Osteocyte (in vitro differentiated cells): Measurements from ENCODE around the gene KLHL2. TPM values are rescaled to one million over a fixed set of nuclear protein-coding genes. Genes with fewer than 3 reads are reported as not detected.
A peak's percentile ranks its signal among the peaks of the same experiment; 100 is the strongest.

Experiments
- DNase-seq: peaks from one replicate; pipeline ENCODE4 v3.0.0; 2021; ENCODE audit warnings: mixed read lengths; ENCODE audit not compliant: unreplicated experiment; ENCODE audit errors: extremely low spot score
- H3K27ac Mint-ChIP-seq: one replicate; pipeline ENCODE4 v1.8.0; 2021; ENCODE audit warnings: mild to moderate bottlenecking, mixed read lengths; ENCODE audit not compliant: unreplicated experiment
- H3K27me3 Mint-ChIP-seq: one replicate; pipeline ENCODE4 v1.8.0; 2021; ENCODE audit warnings: mixed read lengths; ENCODE audit not compliant: unreplicated experiment
- H3K36me3 Mint-ChIP-seq: one replicate; pipeline ENCODE4 v1.8.0; 2021; ENCODE audit warnings: mixed read lengths; ENCODE audit not compliant: unreplicated experiment
- H3K4me1 Mint-ChIP-seq: one replicate; pipeline ENCODE4 v1.8.0; 2021; ENCODE audit warnings: mixed read lengths; ENCODE audit not compliant: unreplicated experiment
- H3K4me3 Mint-ChIP-seq: one replicate; pipeline ENCODE4 v1.8.0; 2021; ENCODE audit warnings: mild to moderate bottlenecking, moderate library complexity, mixed read lengths; ENCODE audit not compliant: unreplicated experiment
- H3K9me3 Mint-ChIP-seq: one replicate; pipeline ENCODE4 v1.8.0; 2021; ENCODE audit warnings: mixed read lengths; ENCODE audit not compliant: unreplicated experiment
- CTCF ChIP-seq: fragments of 200-600 bp; sonication (generic); IDR thresholded peaks from 2 replicates; pipeline ENCODE4 v1.5.0; 2021; ENCODE audit warnings: antibody characterized with exemption, mild to moderate bottlenecking, moderate library complexity
- total RNA-seq: library from RNA; stranded (reverse); gene quantifications from 2 replicates; pipeline ENCODE4 v1.2.1, GENCODE V29; 2021

The KLHL2 gene
- total RNA-seq, 1 donor from 2014 or later = 19.1 TPM

- H3K27ac Mint-ChIP-seq = peak overlapping the region; percentile 37
- H3K4me1 Mint-ChIP-seq = peaks cover 7% of the 10 kb centered on the region
- H3K27me3 Mint-ChIP-seq = no peaks in the 10 kb centered on the region
- no peak overlapping the region for H3K4me3 Mint-ChIP-seq
- no peaks in the 10 kb centered on the region for H3K9me3 Mint-ChIP-seq
- DNase-seq = no peak
- TF ChIP-seq CTCF = no peak
- H3K36me3 Mint-ChIP-seq = peaks cover 19% of the 10 kb centered on the region
Measured at GRCh38 chr4:165308166-165308565, 100.8 kb downstream of the KLHL2 start.

GRCh38 chr4:165308606-165309005 is 101.2 kb downstream of the KLHL2 start:
- peak overlapping the region; percentile 37 for H3K27ac Mint-ChIP-seq
- H3K27me3 Mint-ChIP-seq = no peaks in the 10 kb centered on the region
- H3K4me3 Mint-ChIP-seq = no peak overlapping the region
- H3K9me3 Mint-ChIP-seq = no peaks in the 10 kb centered on the region
- no peak for DNase-seq
- peaks cover 19% of the 10 kb centered on the region for H3K36me3 Mint-ChIP-seq
- TF ChIP-seq CTCF = no peak
- H3K4me1 Mint-ChIP-seq = peaks cover 7% of the 10 kb centered on the region

GRCh38 chr4:165309456-165309855 is 102.1 kb downstream of the KLHL2 start:
- Mint-ChIP-seq H3K27ac (no peak overlapping the region), H3K4me3 (no peak overlapping the region), H3K36me3 (peaks cover 25% of the 10 kb centered on the region), H3K27me3 (no peaks in the 10 kb centered on the region), H3K4me1 (peaks cover 7% of the 10 kb centered on the region), H3K9me3 (no peaks in the 10 kb centered on the region)
- no peak for TF ChIP-seq CTCF
- no peak for DNase-seq

- Mint-ChIP-seq H3K4me1 (peaks cover 7% of the 10 kb centered on the region), H3K27ac (no peak overlapping the region), H3K4me3 (no peak overlapping the region), H3K36me3 (peaks cover 23% of the 10 kb centered on the region), H3K9me3 (no peaks in the 10 kb centered on the region), H3K27me3 (no peaks in the 10 kb centered on the region)
- no peak for DNase-seq
- no peak for TF ChIP-seq CTCF
Measured at GRCh38 chr4:165312506-165312905, 105.1 kb downstream of the KLHL2 start.

GRCh38 chr4:165319030-165319429 is 111.7 kb downstream of the KLHL2 start:
- H3K36me3 Mint-ChIP-seq = peaks cover 16% of the 10 kb centered on the region
- no peak for DNase-seq
- H3K9me3 Mint-ChIP-seq = no peaks in the 10 kb centered on the region
- H3K4me3 Mint-ChIP-seq = no peak overlapping the region
- H3K4me1 Mint-ChIP-seq = no peaks in the 10 kb centered on the region
- TF ChIP-seq CTCF = no peak
- no peaks in the 10 kb centered on the region for H3K27me3 Mint-ChIP-seq
- no peak overlapping the region for H3K27ac Mint-ChIP-seq
